Activated T-helper 1 cell treated with Interleukin-2 at 50 U/mL for 16 hours (primary cell): Measurements from ENCODE around the gene SIRT6.
"Not testable (repeated sequence)": the region's sequence is repeated elsewhere in the genome, so short reads cannot be mapped to it uniquely, and the experiment has no call there.

Experiments used
- DNase-seq: peaks from one replicate; pipeline ENCODE4 v3.0.0-alpha.2; 2020; ENCODE audit warnings: low read depth

SIRT6 gene

GRCh38 chr19:4182084-4182810, at the start of gene SIRT6, which contains the start of gene ANKRD24:
TSS of gene SIRT6 (minus strand) at chr19:4182563. CDS start at chr19:4182539, 24 bp downstream.
TSS of gene ANKRD24 (plus strand) at chr19:4182689. CDS start at chr19:4186426, 3,737 bp downstream.
- peak; percentile 94 for DNase-seq

- DNase-seq, result not testable (repeated sequence)
Measured at GRCh38 chr19:4232139-4232538, 49.8 kb upstream of the SIRT6 start.

GRCh38 chr19:4231521-4231920, 49.2 kb upstream of the SIRT6 start:
- not testable (repeated sequence) for DNase-seq

GRCh38 chr19:4230237-4230636, 47.9 kb upstream of the SIRT6 start:
- DNase-seq, result not testable (repeated sequence)

GRCh38 chr19:4229179-4229931, 47.0 kb upstream of the SIRT6 start, which contains the start of gene EBI3:
TSS of gene EBI3 (plus strand) at chr19:4229523. CDS start at chr19:4229551, 28 bp downstream.
- no peak for DNase-seq

GRCh38 chr19:4228765-4229178, 46.4 kb upstream of the SIRT6 start:
- no peak for DNase-seq

- DNase-seq, result no peak
Measured at GRCh38 chr19:4227771-4228170, 45.4 kb upstream of the SIRT6 start.

GRCh38 chr19:4225885-4226284, 43.5 kb upstream of the SIRT6 start:
- DNase-seq, result no peak

GRCh38 chr19:4224470-4224869, 42.1 kb upstream of the SIRT6 start:
- DNase-seq, result no peak

- no peak for DNase-seq
Measured at GRCh38 chr19:4220188-4220587, 37.8 kb upstream of the SIRT6 start.

- DNase-seq, result not testable (repeated sequence)
Measured at GRCh38 chr19:4218523-4218922, 36.2 kb upstream of the SIRT6 start.

- no peak for DNase-seq
Measured at GRCh38 chr19:4217429-4218264, 35.3 kb upstream of the SIRT6 start.

GRCh38 chr19:4216846-4217245, 34.5 kb upstream of the SIRT6 start:
- no peak for DNase-seq

- DNase-seq, result no peak
Measured at GRCh38 chr19:4215807-4216206, 33.4 kb upstream of the SIRT6 start.

- DNase-seq, result no peak
Measured at GRCh38 chr19:4213116-4213515, 30.8 kb upstream of the SIRT6 start.

- no peak for DNase-seq
Measured at GRCh38 chr19:4210166-4210731, 27.9 kb upstream of the SIRT6 start.

- DNase-seq, result no peak
Measured at GRCh38 chr19:4208385-4209094, 26.2 kb upstream of the SIRT6 start.

- DNase-seq, result no peak
Measured at GRCh38 chr19:4206818-4207484, 24.6 kb upstream of the SIRT6 start.

- DNase-seq, result no peak
Measured at GRCh38 chr19:4201798-4202197, 19.4 kb upstream of the SIRT6 start.

GRCh38 chr19:4200940-4201542, 18.7 kb upstream of the SIRT6 start:
- DNase-seq, result no peak
